ENCODE data around the gene PLCG2.
"Not testable (repeated sequence)": the region's sequence is repeated elsewhere in the genome, so short reads cannot be mapped to it uniquely, and the experiment has no call there.

Gene PLCG2

GRCh38 chr16:82008957-82009592, 230.0 kb downstream of the PLCG2 start:
- no peak for FAIRE-seq

GRCh38 chr16:82009789-82010188, 230.7 kb downstream of the PLCG2 start:
- not testable (repeated sequence) for FAIRE-seq

- FAIRE-seq: no peak
Measured at GRCh38 chr16:82010649-82011048, 231.6 kb downstream of the PLCG2 start.

GRCh38 chr16:82011199-82011641, 232.1 kb downstream of the PLCG2 start, which contains the start of gene SDR42E1:
Gene SDR42E1, minus strand, starts transcription at chr16:82011470. Its CDS starts 10,612 bp downstream, at chr16:82000858.
- no peak for FAIRE-seq

Measured in G401.6 (cell line).